ENCODE measurements around the gene A1CF. TPM values are rescaled to one million over a fixed set of nuclear protein-coding genes. Genes with fewer than 3 reads are reported as not detected.

Gene A1CF
- total and polyA plus RNA-seq, 10 of the 15 experiments (the other 5 are each of a cell fraction or from before 2014, with no cell fraction given) = 0.10 TPM; not detected in 9

DNA sequence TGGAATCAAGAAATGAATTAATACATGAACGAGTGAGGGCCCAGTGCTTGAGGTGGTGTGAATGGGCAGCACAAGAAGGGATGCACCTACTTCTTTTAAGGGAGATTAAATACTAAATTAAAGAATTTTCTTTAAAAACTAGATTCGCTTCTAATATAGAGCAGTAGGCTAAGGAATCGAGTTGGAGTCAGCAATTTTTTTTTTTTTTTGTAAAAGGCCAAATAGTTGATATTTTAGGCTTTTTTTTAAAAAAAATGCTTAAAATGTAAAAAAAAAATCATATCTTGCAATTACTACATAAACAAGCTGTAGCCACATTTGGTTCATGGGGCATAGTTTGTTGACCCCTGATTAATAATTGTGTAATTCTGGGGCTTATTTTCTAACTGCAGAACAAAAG, 31.9 kb downstream of the A1CF start (continued):
- TF ChIP-seq MLLT1 (IDR thresholded peaks at IDR 0.05) (no peak), SIN3A (IDR thresholded peaks at IDR 0.05; ENCODE audit: low read depth, low read length) (no peak), SUZ12 (IDR thresholded peaks at IDR 0.05; ENCODE audit: unreplicated experiment) (no peak)

- no peak overlapping the region for H3K27ac ChIP-seq (ENCODE audit: control insufficient read depth, insufficient read depth)
- SMC1A ChIA-PET (ENCODE audit: uncharacterized antibody, unreplicated experiment) = interaction anchor here (0.7 to 1.5 kb wide), 2 partner anchors 18 to 51 kb away, joined by 3 to 5 read pairs; no protein-coding TSS in a partner anchor
- RAD21 ChIA-PET (ENCODE audit: unreplicated experiment) = no interaction called here
- TF ChIP-seq SMC3 (IDR thresholded peaks at IDR 0.05; ENCODE audit: borderline replicate concordance, low read length) (no peak), BHLHE40 (IDR thresholded peaks at IDR 0.05; ENCODE audit: borderline replicate concordance in 1 of 2, low read depth in 2 of 2, low read length in 1 of 2) (peak in 1 of 2 experiments; percentile 31; a peak in 1 of 4 replicates)
- POLR2A ChIA-PET = no interaction called here
- no peak overlapping the region for H2AFZ ChIP-seq (ENCODE audit: control insufficient read depth, low read depth, low read length)
- no peaks in the 10 kb centered on the region; a peak in 1 of 4 replicates for H3K27me3 ChIP-seq (replicated peaks in 1 of 2; ENCODE audit: control insufficient read depth in 2 of 2, insufficient read depth in 2 of 2, low read length in 1 of 2)
- FAIRE-seq = no peak
- H3K9ac ChIP-seq (ENCODE audit: control insufficient read depth, insufficient read depth, low read length) = no peak overlapping the region
- ATAC-seq = no peak
- CTCF ChIA-PET = interaction anchor here (1.3 kb wide), 1 partner anchor 10 kb away, joined by 3 read pairs; no protein-coding TSS in a partner anchor
- no peak overlapping the region for H3K4me3 ChIP-seq
- no peaks in the 10 kb centered on the region for H4K20me1 ChIP-seq (ENCODE audit: control insufficient read depth, insufficient read depth)
- intact Hi-C loops (cut with micrococcal nuclease; ENCODE audit: unreplicated experiment) = no loop called here
- H3K4me2 ChIP-seq (ENCODE audit: control insufficient read depth, insufficient read depth) = no peak overlapping the region
- no peaks in the 10 kb centered on the region for H3K9me3 ChIP-seq (replicated peaks; ENCODE audit: control insufficient read depth, insufficient read depth, low read length)
- no TSS peak for BruUV-seq (replicated peaks)
- H3K4me1 ChIP-seq (ENCODE audit: control insufficient read depth, insufficient read depth, low read length) = no peaks in the 10 kb centered on the region
- H3K79me2 ChIP-seq (ENCODE audit: control insufficient read depth, insufficient read depth, low read length) = no peaks in the 10 kb centered on the region
- DNase-seq (ENCODE audit: low read depth, low spot score) = no peak
- in situ Hi-C loops (cut with MboI) = no loop called here
- H3K36me3 ChIP-seq (ENCODE audit: control insufficient read depth in 2 of 2, insufficient read depth in 2 of 2, low read length in 1 of 2) = no peaks in the 10 kb centered on the region
- WGBS (ENCODE audit: insufficient coverage, insufficient replicate concordance, low lambda C conversion rate, missing lambda C conversion rate) = 17% methylated on average over 6 of the region's 6 CpGs
Observed at GRCh38 chr10:50851884-50852671, 33.3 kb downstream of the A1CF start.

Measured in GM12878 (cell line).